GOT3 (cell line): ENCODE results near the gene HIGD1C.
"Not testable (repeated sequence)": the region's sequence is repeated elsewhere in the genome, so short reads cannot be mapped to it uniquely, and the experiment has no call there.

Experiments used
- DNase-seq: peaks from one replicate; lab custom pipeline; 2025; ENCODE audit warnings: mixed read lengths; lab: John Stamatoyannopoulos, UW

HIGD1C gene

DNA sequence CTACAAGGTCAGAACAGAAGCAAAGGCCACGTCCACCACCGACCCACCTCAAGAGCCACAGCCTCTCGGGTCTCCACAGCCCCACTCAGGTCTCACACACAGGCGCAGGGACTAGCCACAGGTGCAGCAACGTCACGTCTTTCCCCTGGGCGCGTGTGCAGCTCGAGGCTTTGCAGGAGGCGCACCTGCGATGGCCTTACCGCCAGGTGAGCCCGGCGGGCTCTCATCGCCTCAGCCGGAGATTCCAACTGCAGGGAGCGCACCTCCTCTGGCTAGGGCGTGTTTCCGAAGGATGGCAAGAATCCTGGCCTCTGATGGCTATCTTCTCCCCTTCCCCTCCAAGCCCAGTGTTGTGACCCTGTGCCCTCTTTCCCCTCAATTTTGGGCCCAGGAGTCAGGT, at the start of gene HIGD1C:
TSS of gene HIGD1C (plus strand) at position 35 of the 400 bp plus-strand sequence. CDS start 1,455 bp downstream, outside the sequence.
- no peak for DNase-seq

DNA sequence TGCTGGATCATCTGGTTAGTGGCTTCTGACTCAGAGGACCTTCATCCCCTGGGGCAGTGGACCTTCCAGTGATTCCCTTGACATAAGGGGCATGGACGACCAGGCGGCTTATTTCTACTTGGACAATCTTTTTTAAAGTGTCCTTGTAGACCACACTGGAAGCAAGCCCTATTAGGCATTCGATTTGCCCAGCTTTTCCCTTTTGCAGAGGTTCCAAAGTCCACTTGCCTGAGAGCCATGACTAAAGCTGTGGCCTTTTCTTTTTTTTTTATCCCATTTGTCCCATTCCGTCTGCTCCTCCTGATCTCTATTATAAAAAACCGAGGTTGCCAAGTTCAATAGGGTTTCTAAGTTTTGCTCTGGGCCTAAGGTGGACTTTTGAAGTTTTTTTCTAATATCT, 43.9 kb upstream of the HIGD1C start:
- DNase-seq: not testable (repeated sequence)

DNA sequence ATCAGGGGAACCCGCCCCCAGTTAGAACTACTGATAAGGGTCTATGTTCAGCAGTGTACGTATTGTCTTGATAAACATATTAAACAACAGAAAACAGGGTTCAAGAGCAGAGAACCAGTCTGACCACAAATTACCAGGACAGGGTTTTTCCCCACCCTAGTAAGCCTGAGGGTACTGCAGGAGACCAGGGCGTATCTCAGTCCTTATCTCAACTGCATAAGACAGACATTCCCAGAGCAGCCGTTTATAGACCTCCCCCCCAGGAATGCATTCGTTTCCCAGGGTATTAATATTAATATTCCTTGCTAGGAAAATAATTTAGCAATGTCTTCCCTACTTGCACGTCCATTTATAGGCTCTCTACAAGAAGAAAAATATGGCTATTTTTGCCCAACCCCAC, 40.0 kb upstream of the HIGD1C start:
- DNase-seq: not testable (repeated sequence)

DNA sequence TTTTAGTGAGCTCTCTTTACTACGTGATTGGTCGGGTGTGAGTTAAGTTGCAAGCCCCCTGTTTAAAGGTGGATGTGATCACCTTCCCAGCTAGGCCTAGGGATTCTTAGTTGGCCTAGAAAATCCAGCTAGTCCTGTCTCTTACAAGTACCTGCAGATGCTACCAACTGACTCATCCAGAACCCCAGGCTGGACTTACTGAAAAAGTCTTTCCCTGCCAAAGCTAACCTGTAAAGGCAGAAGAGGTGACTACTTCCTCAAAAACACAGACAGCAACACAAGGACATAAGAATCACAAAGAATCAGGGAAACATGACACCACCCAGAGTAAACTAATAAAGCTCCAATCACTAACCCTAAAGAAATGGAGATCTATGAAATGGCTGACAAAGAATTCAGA, 39.1 kb upstream of the HIGD1C start:
- DNase-seq: no peak

DNA sequence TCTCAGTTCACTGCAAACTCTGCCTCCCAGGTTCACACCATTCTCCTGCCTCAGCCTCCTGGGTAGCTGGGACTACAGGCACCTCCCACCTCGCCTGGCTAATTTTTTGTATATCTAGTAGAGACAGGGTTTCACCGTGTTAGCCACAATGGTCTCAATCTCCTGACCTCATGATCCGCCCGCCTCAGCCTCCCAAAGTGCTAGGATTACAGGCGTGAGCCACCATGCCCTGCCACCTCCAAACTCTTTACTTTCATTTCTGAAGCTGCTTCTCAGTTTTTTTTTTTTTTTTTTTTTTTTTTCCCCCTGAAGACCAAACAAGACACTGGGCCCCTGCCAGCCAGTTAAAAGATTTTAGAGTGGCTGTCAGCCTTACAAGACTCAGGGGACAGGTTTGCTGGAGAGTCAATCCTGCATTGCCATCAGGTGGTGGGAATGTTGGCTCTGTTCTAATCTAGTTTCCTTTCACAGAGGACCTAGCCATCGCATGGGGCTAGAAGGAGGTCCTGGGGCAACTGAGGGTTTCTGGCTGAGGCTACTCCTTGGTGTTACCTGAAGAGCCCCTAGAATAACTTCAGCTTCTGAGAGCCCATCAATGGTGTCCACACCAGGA, 37.4 kb upstream of the HIGD1C start:
- no peak for DNase-seq

DNA sequence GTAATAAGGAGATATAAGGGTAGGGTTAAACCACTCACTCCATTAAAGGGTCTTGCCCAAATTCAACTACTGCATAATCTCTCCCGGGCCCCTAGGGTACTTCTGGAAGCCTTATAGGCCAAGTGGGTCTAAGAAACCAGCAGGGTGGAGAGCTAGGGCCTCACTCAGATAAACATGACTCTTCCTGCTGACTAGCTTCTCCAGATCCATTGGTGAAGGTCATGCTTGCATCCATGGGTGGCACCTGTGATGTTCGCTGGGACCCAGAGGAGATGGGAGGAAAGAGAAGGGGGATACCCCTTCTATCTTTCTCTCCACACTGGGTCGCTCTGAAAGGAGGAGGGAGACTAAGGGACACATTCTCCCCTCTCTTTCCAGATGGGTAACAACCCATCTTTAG, 36.1 kb upstream of the HIGD1C start:
- no peak for DNase-seq

DNA sequence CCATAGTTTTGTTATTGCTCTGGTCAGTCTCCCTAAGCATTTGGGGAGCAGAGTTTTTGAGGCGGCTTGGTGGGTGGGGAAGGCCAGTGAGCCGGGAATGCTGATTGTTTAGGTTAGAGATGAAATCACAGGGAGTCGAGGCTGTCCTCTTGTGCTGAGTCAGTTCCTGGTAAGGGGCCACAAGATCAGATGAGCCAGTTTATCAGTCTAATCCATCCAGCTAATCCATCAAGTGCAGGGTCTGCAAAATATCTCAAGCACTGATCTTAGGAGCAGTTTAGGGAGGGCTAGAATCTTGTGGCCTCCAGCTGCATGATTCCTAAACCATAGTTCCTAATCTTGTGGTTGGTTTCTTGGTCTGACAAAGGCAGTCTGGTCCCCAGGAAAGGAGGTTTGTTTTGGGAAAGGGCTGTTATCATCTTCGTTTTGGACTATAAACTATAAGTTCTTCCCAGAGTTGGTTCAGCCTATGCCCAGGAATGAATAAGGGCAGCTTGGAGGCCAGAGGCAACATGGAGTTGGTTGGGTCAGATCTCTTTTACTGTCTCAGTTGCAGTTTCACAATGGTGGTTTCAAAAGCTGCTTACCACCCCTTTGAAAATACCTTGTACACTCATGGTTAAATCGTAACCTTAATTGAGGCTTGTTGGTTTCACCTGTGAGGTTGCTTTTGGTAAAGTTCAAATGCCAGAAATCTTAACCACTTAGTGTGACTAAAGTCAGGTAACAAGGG, 33.6 kb upstream of the HIGD1C start:
- no peak for DNase-seq

DNA sequence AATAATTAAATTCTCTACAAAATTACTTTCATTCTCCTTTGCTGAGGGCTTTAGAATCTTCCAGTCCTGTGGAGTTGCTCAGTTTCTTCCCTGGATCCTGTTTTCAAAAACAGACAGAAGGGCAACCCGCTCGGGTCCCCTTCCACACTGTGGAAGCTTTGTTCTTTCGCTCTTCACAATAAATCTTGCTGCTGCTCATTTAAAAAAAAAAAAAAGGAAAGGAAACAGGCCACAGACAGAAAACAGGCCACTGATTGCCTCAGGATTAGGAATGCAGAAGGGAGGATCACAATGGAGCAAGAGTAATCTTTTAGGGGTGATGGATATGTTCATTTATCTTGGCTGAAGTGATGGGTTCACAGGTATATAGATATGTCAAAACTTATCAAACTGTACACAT, 29.5 kb upstream of the HIGD1C start:
- DNase-seq: no peak

DNA sequence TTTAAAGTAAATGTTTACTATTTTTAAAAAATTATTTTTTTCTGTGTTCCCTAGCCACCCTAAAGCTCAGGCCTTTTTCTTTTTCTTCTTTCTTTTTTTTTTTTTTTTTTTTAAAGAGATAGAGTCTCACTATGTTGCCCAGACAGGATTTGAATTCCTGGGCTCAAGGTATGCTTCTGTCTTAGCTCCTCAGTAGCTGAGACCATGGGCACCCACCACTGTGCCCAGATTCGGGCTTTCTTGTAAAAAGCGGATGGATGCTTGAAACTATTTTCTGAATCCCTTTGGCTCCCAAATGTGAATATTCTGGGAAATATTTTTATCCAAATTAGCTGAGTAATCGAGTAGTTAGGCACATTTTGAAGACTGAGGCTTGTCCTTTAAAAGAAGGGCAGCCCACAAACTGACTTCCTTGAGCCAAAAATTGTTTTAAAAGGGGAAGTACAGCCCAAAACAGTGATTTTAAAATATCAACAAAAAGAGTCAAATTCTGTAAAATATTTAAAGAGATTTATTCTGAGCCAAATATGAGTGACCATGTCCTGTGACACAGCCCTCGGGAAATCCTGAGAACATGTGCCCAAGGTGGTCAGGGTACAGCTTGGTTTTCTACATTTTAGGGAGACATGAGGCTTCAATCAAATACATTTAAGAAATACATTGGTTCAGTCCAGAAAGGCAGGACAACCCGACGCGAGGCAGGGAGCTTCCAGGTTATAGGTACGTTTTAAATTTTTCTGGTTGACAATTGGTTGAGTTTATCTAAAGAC, 28.8 kb upstream of the HIGD1C start:
- DNase-seq: no peak

DNA sequence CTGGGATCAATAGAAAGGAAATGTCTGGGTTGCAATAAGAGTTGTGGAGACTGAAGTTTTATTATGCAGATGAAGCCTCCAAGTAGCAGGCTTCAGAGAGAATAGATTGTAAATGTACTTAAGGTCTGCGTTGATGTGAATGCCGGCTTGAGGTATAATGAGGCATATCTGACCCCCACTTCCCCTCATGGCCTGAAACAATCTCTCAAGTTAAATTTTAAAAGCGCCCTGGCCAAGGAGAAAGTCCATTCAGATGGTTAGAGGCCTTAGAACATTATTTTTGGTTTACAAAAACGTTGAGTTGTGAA, 28.3 kb upstream of the HIGD1C start:
- no peak for DNase-seq

DNA sequence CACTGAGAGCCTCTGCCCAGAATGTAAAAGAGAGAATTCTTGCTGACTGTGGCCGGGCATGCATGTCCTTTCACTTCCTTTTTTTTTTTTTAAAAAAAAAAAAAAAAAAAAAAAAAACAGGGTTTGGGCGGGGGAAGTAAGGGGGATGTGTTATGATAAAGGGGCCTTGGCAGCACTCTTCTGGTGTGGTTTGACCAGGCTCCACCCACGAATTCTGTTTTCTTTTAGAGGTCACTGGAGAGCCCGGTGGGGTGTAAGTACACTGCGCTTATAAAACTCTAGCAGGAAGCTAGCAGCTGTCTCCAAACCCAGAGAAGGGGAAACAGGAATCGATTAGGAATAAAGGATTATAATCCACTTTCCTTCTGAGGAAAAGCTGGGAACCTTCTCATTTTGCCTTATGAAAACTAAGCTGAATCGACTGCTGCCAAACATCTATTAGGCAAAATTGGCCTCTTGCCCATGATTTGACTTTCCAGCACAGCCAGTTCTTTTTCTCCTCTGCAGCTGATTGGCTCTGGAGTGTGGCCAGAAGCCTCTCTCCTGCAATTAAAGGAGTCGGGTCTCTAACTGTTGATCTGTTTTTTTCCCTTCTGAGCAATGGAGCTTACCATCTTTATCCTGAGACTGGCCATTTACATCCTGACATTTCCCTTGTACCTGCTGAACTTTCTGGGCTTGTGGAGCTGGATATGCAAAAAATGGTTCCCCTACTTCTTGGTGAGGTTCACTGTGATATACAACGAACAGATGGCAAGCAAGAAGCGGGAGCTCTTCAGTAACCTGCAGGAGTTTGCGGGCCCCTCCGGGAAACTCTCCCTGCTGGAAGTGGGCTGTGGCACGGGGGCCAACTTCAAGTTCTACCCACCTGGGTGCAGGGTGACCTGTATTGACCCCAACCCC, 27.7 kb upstream of the HIGD1C start:
- DNase-seq: peak; percentile 98

DNA sequence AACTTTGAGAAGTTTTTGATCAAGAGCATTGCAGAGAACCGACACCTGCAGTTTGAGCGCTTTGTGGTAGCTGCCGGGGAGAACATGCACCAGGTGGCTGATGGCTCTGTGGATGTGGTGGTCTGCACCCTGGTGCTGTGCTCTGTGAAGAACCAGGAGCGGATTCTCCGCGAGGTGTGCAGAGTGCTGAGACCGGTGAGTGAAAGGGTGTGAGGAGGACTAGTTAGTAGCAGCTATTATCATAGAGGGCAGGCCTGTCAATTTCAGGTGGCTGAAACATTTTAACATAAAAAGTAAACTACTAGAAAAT, 27.0 kb upstream of the HIGD1C start:
- no peak for DNase-seq

DNA sequence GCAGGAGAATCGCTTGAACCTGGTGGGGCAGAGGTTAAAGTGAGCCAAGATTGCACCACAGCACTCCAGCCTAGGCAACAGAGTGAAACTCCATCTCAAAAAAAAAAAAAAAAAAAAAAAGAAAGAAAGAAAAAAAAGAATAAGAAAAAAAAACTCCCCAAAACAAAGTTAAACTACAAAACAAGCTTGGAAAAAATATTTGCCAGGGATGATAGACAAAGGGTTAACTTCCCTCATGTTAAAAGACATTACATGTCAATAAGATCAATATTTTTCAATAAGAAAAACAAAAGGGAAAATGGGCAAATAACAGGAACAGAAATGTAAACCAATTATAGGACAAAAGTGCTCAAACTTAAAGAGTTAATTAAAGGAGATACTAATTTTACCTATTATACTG, 26.4 kb upstream of the HIGD1C start:
- DNase-seq: no peak

DNA sequence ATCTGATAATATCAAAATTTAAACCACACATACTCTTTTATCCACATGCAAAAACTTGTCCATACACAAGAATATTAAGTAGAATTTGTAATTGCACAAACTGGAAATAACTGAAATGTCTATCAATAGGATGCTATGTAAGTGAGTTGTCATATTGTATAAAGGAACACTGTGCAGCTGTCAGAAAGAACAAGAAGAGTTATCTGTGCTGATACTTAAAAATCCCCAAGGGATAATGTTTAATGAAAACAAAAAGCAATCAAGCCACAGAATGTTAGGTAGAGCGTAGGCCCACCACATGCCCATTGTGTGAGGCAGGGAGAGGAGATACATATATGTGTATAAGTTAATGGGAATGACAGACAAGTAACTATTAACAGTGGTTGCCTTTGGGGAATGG, 25.9 kb upstream of the HIGD1C start:
- no peak for DNase-seq

DNA sequence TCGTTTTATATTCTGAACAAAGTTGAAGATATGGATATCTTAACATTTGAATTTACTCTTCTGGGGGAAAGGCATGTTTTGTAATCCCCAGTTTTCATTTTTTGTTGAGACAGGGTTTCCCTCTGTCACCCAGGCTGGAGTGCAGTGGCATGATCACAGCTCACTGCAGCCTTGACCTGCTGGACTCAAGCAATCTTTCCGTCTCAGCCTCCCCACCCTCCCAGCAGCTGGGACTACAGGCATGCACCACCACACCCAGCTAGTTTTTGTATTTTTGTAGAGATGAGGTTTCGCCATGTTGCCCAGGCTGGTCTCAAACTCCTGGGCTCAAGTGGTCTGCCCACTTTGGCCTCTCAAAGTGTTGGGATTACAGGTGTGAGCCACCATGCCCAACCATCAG, 25.4 kb upstream of the HIGD1C start:
- DNase-seq: not testable (repeated sequence)

DNA sequence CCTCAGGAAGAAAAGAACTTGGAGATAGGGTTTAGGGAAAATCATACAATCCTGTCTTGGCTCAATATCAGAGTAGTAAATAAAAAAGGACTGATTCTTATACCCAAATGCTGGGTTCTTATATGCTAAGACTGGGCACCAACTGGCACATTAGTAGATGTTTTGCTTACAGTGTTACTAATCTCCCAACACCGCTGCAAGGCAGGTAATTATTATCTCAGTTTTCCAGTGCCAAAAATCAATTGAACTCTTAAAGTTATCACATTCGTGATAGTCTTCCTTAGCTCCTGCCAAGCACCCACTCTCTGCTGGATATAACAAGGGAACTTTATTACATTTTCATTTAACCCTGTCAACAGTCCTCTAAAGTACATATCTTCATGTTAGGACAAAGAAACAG, 25.0 kb upstream of the HIGD1C start:
- no peak for DNase-seq

DNA sequence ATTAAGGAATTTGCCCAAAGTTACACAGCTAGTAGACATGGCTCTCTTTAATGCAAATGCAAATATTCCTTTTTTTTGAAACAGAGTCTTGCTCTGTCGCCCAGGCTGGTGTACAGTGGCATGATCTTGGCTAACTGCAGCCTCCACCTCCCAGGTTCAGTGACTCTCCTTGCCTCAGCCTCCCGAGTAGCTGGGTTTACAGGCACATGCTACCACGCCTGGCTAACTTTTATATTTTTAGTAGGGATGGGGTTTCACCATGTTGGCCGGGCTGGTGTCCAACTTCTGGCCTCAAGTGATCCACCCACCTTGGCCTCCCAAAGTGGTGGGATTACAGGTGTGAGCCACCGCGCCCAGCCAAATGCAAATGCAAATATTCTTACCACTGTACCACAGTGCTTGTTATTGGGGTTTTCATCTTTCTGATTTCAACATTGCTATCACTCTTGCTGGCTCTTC, 24.5 kb upstream of the HIGD1C start:
- no peak for DNase-seq

DNA sequence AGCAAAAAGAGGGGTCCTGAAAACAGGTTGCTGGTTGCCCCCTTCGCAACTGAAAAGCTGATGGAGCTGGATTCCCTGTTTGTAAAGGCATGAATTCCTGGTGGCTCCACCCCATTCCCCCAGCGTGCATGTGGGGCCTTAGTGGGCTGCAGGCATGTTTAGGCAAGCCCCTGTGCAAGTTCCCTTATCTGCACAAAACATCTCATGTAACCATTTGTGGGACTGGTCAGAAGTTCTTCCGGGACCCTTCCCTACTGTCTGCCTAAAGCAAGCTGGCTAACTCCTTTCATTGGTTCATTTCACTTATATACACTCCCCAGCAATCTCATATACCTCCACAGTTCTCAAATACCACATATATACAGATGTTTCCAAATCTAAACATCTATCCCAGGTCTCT, 24.0 kb upstream of the HIGD1C start:
- DNase-seq: no peak

DNA sequence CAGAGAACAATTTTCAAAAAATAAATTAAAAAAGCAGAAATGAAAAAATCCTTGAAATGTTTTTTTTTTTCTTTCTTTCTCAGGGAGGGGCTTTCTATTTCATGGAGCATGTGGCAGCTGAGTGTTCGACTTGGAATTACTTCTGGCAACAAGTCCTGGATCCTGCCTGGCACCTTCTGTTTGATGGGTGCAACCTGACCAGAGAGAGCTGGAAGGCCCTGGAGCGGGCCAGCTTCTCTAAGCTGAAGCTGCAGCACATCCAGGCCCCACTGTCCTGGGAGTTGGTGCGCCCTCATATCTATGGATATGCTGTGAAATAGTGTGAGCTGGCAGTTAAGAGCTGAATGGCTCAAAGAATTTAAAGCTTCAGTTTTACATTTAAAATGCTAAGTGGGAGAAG, 22.5 kb upstream of the HIGD1C start:
- DNase-seq: no peak

DNA sequence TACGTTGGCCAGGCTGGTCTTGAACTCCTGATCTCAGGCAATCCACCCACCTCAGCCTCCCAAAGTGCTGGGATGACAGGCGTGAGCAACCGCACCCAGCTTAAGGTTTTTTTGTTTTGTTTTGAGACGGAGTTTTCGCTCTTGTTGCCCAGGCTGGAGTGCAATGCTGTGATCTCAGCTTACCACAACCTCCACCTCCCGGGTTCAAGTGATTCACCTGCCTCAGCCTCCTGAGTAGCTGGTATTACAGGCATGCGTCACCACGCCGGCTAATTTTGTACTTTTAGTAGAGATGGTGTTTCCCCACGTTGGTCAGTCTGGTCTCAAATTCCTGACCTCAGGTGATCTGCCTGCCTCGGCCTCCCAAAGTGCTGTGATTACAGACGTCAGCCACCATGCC, 21.9 kb upstream of the HIGD1C start:
- not testable (repeated sequence) for DNase-seq

DNA sequence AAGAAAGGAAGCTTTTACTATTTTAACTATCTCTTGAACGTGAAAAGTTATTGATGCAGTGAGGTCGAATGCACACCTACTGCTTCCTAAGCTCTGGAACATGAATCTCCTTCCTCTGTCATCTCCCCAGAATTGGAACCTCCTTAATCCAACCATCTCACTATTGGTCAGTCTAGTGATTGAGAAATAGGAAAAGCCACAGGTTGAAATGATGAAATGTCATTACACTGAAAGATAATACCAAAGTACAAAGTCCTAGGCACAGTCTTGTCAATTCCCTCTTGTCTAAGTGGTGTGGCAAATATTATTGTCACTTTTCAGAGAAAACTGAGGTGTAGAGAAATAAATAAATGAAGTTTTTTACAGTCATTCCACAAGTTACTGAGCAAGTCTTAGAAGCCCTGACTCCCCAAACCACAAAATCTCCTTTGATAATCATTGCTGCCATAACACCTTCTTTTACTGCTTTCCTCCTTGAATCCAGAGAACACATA, 19.5 kb upstream of the HIGD1C start:
- no peak for DNase-seq

DNA sequence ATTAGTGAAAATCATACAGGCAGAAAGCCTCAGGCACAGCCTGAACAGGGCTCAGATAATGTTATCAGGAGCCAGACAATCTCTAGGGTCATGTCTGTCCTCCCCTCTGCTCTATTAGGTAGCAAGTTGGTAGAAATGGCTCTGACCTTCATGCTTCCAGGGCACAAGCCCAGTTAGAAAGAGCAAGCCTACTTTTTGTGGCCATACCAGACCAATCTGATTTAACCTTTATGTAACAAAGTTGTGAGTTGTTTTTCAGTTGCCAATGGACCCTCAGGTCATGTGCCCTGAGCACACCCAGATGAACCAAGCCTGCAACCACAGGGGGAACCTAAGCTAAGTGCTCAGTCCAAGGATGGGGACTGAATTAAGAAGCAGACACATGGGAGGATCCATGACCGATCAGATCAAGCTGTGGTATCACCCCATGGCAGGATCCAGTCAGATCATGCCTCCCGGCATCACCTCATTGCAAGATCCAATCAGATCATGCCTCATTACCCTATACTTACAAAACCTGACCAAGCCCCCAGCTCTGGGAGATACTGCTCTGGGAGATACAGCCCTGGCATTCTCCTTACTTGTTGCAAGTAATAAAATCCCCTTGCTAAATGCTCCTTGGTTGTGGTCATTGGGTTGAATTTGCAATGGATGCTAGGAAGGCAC, 18.8 kb upstream of the HIGD1C start:
- no peak for DNase-seq
